ENCODE results near the gene KIF1B. TPM values are rescaled to one million over a fixed set of nuclear protein-coding genes. Genes with fewer than 3 reads are reported as not detected.
"Not testable (repeated sequence)": the region's sequence is repeated elsewhere in the genome, so short reads cannot be mapped to it uniquely, and the experiment has no call there.

Gene KIF1B
- total RNA-seq, 4 donors from 2014 or later: 53.0 to 78.2 (median 64.8) TPM

DNA sequence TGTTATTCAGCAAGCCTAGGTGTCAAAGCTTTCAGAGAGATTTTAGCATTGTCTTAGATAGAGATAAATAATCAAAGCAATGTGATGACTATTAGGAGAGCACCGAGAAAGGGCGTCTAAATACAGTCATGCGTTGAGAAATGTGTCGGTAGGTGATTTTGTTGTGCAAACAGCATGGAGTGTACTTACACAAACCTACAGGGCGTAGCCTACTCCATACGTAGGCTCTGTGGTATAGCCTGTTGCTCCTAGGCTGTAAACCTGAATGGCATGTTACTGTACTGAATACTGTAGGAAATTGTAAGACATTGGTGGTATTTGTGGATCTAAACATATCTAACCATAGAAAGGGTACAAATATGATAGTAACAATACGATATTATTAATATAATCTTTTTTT, 31.8 kb downstream of the KIF1B start:
- H3K9me3 ChIP-seq: no peaks in the 10 kb centered on the region
- H3K27ac ChIP-seq (replicated peaks in 1 of 4): no peak overlapping the region
- peaks cover 5 to 50% (median 24%) of the 10 kb centered on the region in 4 donors for H3K4me1 ChIP-seq
- no peak overlapping the region for H3K4me3 ChIP-seq
- DNase-seq (ENCODE audit: extremely low spot score): no peak
- no peaks in the 10 kb centered on the region for H3K36me3 ChIP-seq
- WGBS: 95% methylated on average over 7 of the region's 7 CpGs
- no peak for TF ChIP-seq EP300 (IDR thresholded peaks at IDR 0.05)
- TF ChIP-seq POLR2A (IDR thresholded peaks at IDR 0.05; ENCODE audit: low read depth): no peak
- TF ChIP-seq, protein P1, sequence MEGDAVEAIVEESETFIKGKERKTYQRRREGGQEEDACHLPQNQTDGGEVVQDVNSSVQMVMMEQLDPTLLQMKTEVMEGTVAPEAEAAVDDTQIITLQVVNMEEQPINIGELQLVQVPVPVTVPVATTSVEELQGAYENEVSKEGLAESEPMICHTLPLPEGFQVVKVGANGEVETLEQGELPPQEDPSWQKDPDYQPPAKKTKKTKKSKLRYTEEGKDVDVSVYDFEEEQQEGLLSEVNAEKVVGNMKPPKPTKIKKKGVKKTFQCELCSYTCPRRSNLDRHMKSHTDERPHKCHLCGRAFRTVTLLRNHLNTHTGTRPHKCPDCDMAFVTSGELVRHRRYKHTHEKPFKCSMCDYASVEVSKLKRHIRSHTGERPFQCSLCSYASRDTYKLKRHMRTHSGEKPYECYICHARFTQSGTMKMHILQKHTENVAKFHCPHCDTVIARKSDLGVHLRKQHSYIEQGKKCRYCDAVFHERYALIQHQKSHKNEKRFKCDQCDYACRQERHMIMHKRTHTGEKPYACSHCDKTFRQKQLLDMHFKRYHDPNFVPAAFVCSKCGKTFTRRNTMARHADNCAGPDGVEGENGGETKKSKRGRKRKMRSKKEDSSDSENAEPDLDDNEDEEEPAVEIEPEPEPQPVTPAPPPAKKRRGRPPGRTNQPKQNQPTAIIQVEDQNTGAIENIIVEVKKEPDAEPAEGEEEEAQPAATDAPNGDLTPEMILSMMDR (IDR thresholded peaks at IDR 0.05): no peak
- no peak for TF ChIP-seq POLR2AphosphoS5 (IDR thresholded peaks at IDR 0.05)
- intact Hi-C loops (cut with DNase I): no loop called here
- H3K27me3 ChIP-seq: no peaks in the 10 kb centered on the region

DNA sequence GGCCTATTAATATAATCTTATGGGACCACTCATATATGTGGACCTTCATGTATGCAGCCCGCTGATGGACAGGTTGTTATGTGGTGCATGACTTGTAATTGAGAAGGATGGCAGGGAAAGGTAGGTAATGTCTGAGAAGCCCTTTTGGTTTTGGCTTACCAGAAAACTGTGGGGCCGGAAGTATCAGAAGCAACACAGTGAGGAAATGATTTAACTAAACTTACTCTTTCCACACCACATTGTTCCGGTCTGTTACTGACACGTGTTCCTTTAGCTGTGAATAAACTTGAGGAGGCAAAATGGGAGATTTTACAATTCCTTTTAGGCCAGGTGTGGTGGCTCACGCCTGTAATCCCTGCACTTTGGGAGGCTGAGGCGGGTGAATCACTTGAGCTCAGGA, 32.4 kb downstream of the KIF1B start:
- intact Hi-C loops (cut with DNase I): no loop called here
- TF ChIP-seq EP300 (IDR thresholded peaks at IDR 0.05) (no peak), POLR2AphosphoS5 (IDR thresholded peaks at IDR 0.05) (no peak), POLR2A (IDR thresholded peaks at IDR 0.05; ENCODE audit: low read depth) (no peak)
- TF ChIP-seq, protein P1 (IDR thresholded peaks at IDR 0.05): no peak
- WGBS: 91% methylated on average over 6 of the region's 6 CpGs
- no peak for DNase-seq (ENCODE audit: extremely low spot score)
- H3K36me3 ChIP-seq: no peaks in the 10 kb centered on the region
- no peak overlapping the region for H3K27ac ChIP-seq (replicated peaks in 1 of 4)
- no peaks in the 10 kb centered on the region for H3K27me3 ChIP-seq
- no peak overlapping the region for H3K4me3 ChIP-seq
- H3K9me3 ChIP-seq: no peaks in the 10 kb centered on the region
- H3K4me1 ChIP-seq: peaks cover 0 to 50% (median 17%) of the 10 kb centered on the region in 4 donors

DNA sequence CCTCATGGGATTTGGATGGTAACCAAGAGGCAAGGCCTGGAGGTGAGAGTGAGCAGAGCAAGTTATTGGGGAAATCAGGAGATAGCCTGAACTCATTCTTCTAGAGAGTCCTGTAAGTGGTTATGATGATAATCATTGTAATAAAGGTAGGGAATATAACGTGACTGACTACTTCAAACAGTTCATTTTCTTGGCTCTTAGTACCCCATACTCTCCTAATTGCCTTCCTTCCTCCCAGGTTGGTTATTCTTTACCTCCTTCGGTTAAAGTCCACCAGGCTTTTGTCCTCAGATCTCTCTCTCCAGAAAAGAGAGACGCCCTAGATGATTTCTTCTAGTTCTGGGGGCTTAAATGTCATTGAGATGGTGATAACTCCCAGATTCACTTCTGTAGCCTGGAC, 35.3 kb downstream of the KIF1B start:
- 61% methylated on average over 3 of the region's 3 CpGs for WGBS
- Histone ChIP-seq H3K27me3 (no peaks in the 10 kb centered on the region), H3K27ac (replicated peaks in 1 of 4) (no peak overlapping the region), H3K9me3 (no peaks in the 10 kb centered on the region), H3K36me3 (no peaks in the 10 kb centered on the region), H3K4me1 (peaks cover 5 to 66% (median 22%) of the 10 kb centered on the region in 4 donors), H3K4me3 (no peak overlapping the region)
- TF ChIP-seq POLR2AphosphoS5 (IDR thresholded peaks at IDR 0.05) (no peak), POLR2A (IDR thresholded peaks at IDR 0.05; ENCODE audit: low read depth) (no peak), EP300 (IDR thresholded peaks at IDR 0.05) (no peak)
- TF ChIP-seq, protein P1 (IDR thresholded peaks at IDR 0.05): no peak
- no peak for DNase-seq (ENCODE audit: extremely low spot score)
- intact Hi-C loops (cut with DNase I): no loop called here

DNA sequence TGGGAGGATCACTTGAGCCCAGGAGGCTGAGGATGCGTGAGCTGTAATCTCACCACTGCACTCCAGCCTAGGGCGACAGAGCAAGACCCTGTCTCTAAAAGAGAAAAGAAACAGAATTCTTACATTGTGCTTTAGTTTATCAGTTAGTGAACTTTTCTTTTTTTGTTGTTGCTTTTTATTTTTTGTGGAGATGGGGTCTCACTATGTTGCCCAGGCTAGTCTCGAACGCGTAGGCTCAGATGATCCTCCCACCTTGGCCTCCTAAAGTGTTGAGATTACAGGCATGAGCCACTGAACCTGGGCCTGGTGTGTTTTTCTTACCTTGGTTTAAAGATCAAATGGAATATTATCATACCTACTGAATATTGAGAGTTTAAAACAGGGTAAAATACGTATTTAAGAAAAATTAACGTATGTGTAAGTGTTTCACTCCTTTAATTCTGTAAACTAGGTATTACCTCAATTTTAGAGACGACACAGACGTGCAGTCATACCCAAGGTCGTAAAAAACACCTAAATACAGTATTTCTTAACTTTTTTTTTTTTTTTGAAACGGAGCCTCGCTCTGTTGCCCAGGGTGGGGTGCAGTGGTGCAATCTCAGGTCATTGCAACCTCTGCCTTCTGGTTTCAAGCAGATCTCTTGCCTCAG, 39.6 kb downstream of the KIF1B start:
- no peak overlapping the region for H3K4me3 ChIP-seq
- no peak for TF ChIP-seq POLR2A (IDR thresholded peaks at IDR 0.05; ENCODE audit: low read depth)
- 95% methylated on average over 12 of the region's 12 CpGs for WGBS
- no peaks in the 10 kb centered on the region for H3K27me3 ChIP-seq
- H3K27ac ChIP-seq (replicated peaks in 1 of 4): no peak overlapping the region
- DNase-seq (ENCODE audit: extremely low spot score): no peak
- H3K4me1 ChIP-seq: peaks cover 39 to 84% (median 52%) of the 10 kb centered on the region in 4 donors
- H3K36me3 ChIP-seq: no peaks in the 10 kb centered on the region
- no peaks in the 10 kb centered on the region for H3K9me3 ChIP-seq
- intact Hi-C loops (cut with DNase I): loop anchor here (5.0 kb wide), 1 partner anchor 38 kb away; the partner anchor contains the start of gene KIF1B

DNA sequence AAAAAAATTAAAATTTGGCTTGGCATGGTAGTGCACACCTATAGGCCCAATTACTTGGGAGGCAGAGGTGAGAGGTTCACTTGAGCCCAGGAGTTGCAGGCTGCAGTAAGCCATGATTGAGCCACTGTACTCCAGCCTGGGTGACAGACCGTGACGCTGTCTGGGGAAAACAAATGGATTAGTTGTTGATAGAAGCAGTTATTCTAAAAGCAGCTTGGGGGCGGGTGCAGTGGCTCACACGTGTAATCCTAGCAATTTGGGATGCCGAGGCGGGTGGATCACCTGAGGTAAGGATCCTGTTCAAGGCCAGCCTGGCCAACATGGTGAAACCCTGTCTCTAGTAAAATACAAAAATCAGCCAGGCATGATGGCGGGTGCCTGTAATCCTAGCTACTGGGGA, 40.3 kb downstream of the KIF1B start:
- intact Hi-C loops (cut with DNase I): loop anchor here (5.0 kb wide), 1 partner anchor 38 kb away; the partner anchor contains the start of gene KIF1B
- DNase-seq (ENCODE audit: extremely low spot score): no peak
- Histone ChIP-seq H3K4me3 (no peak overlapping the region), H3K27me3 (no peaks in the 10 kb centered on the region), H3K9me3 (no peaks in the 10 kb centered on the region), H3K27ac (replicated peaks in 1 of 4) (no peak overlapping the region), H3K36me3 (no peaks in the 10 kb centered on the region), H3K4me1 (peaks cover 39 to 86% (median 51%) of the 10 kb centered on the region in 4 donors)
- TF ChIP-seq, protein P1 (IDR thresholded peaks at IDR 0.05): no peak
- no peak for TF ChIP-seq POLR2A (IDR thresholded peaks at IDR 0.05; ENCODE audit: low read depth)
- TF ChIP-seq POLR2AphosphoS5 (IDR thresholded peaks at IDR 0.05): no peak
- TF ChIP-seq EP300 (IDR thresholded peaks at IDR 0.05): no peak
- 91% methylated on average over 7 of the region's 7 CpGs for WGBS

DNA sequence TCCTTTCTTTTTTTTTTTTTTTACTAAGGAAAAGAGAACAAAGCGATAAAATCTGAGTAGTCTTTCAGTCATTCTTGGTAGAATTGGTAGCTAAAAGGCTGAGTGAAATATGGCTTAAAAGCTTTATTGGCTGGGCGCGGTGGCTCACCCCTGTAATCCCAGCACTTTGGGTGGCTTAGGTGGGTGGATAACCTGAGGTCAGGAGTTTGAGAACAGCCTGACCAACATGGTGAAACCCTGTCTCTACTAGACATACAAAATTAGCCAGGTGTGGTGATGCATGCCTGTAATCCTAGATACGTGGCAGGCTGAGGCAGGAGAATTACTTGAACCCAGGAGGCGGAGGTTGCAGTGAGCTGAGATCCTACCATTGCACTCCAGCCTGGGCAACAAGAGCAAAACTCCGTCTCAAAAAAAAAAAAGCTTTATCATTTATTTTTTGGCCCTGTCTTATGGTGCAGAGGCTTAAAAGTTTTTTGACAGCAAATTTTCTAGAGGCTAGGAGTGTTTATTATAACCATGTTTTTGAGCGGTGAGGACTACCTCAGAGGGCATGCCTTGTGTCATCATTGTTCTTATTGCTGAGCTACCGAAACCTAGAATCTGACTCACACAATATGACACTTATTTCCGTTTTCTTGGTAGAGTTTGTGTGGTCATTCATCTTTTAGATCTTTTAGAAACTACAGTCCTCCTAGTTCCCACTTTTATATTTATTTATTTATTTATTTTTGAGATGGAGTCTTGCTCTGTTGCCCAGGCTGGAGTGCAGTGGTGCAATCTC, 41.1 kb downstream of the KIF1B start:
- DNase-seq (ENCODE audit: extremely low spot score); H3K9me3 ChIP-seq; H3K27me3 ChIP-seq; H3K4me3 ChIP-seq; H3K36me3 ChIP-seq: not testable (repeated sequence)
- intact Hi-C loops (cut with DNase I): loop anchor here (5.0 kb wide), 1 partner anchor 39 kb away; the partner anchor contains the start of gene KIF1B
- WGBS: 69% methylated on average over 9 of the region's 9 CpGs
- Histone ChIP-seq H3K4me1 (peaks cover 39 to 81% (median 50%) of the 10 kb centered on the region in 4 donors), H3K27ac (replicated peaks in 1 of 4) (peak overlapping the region in 2 of 4 donors; percentile 18 to 46)
